GM23248 (cell line): ENCODE measurements around the gene SNRPD3.

Source experiments
- EZH2 ChIP-seq: fragments of 200-600 bp; sonication (generic); IDR thresholded peaks from 2 replicates; pipeline ENCODE4 v1.6.1; 2018; ENCODE audit warnings: antibody characterized with exemption, mild to moderate bottlenecking; ENCODE audit not compliant: insufficient read depth, poor library complexity, severe bottlenecking
- EZH2phosphoT487 ChIP-seq: fragments of 200-600 bp; sonication (generic); IDR thresholded peaks from 2 replicates; pipeline ENCODE4 v1.6.1; 2018; ENCODE audit warnings: antibody characterized with exemption, moderate library complexity, mild to moderate bottlenecking, low read depth; ENCODE audit not compliant: insufficient read depth

DNA sequence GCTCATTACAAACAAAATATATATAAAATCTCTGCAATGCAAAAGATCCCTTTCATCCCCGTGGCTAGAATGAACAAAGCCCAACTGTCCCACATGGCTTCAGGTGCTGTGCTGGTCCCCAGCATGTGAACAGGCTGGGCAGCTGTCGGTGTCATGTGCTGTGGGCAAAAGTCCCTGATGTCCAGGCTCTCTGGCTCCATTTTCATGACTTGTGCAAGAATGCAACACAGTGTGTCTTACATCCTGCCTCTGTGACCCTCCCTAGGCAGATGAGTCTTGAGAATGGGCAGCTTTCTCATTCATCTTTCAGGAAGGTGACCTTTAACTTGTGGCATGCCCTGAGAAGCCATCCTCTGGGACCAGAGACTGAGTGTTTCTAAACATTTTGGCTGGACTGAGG is 15.3 kb upstream of the SNRPD3 start:
- TF ChIP-seq EZH2 (no peak), EZH2phosphoT487 (no peak)
